Fibroblast of villous mesenchyme (primary cell): ENCODE data around the gene NETO2. TPM values are rescaled to one million over a fixed set of nuclear protein-coding genes. Genes with fewer than 3 reads are reported as not detected.
A peak's percentile ranks its signal among the peaks of the same experiment; 100 is the strongest.
"Not testable (repeated sequence)": the region's sequence is repeated elsewhere in the genome, so short reads cannot be mapped to it uniquely, and the experiment has no call there.

ENCODE experiments used
- DNase-seq: peaks from one replicate; pipeline ENCODE4 v3.0.0-alpha.2; 2010; ENCODE audit warnings: low read depth
- H3K4me3 ChIP-seq: 2 replicates; pipeline ENCODE4 v1.5.1; 2011; ENCODE audit warnings: low read depth, mild to moderate bottlenecking, low read length
- CTCF ChIP-seq: IDR thresholded peaks from 2 replicates; pipeline ENCODE4 v1.5.1; 2012; ENCODE audit warnings: low read depth, mild to moderate bottlenecking, low read length; ENCODE audit not compliant: insufficient read depth
- total RNA-seq: library from RNA; depleted of rRNA; stranded (reverse); fragments of >200 nt; gene quantifications from 2 replicates; pipeline ENCODE4 v1.2.3, GENCODE V29; 2012

NETO2 gene, protein sequence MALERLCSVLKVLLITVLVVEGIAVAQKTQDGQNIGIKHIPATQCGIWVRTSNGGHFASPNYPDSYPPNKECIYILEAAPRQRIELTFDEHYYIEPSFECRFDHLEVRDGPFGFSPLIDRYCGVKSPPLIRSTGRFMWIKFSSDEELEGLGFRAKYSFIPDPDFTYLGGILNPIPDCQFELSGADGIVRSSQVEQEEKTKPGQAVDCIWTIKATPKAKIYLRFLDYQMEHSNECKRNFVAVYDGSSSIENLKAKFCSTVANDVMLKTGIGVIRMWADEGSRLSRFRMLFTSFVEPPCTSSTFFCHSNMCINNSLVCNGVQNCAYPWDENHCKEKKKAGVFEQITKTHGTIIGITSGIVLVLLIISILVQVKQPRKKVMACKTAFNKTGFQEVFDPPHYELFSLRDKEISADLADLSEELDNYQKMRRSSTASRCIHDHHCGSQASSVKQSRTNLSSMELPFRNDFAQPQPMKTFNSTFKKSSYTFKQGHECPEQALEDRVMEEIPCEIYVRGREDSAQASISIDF
- total RNA-seq: 13.9 and 14.7 TPM in 2 replicates

GRCh38 chr16:47143677-47144558, at the start of gene NETO2:
NETO2 (minus strand) TSS chr16:47143945; CDS start chr16:47143612, 333 bp downstream.
- DNase-seq: peak; percentile 58
- H3K4me3 ChIP-seq: peak within 1 kb of the TSS; percentile 63
- TF ChIP-seq CTCF: peak; percentile 68

- no peak for DNase-seq
- no peak overlapping the region for H3K4me3 ChIP-seq
- TF ChIP-seq CTCF: no peak
Observed at GRCh38 chr16:47182318-47182717, 38.6 kb upstream of the NETO2 start.

- not testable (repeated sequence) for H3K4me3 ChIP-seq, DNase-seq
Observed at GRCh38 chr16:47181066-47181465, 37.3 kb upstream of the NETO2 start.

DNA sequence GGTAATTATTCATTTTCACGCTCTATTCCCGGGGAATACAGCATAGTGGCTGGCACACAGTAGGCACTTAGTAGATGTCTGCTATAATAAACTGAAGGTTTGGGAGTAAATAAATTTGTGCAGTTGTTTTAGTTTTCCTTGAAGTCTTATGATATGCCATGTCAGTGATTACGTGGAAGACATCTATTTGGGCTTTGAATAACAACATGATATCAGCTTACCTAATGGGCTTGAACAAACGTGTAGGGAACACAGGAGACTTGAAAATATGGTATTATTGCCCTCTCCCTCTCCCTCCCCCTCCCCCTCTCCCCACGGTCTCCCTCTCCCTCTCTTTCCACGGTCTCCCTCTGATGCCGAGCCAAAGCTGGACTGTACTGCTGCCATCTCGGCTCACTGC, 36.3 kb upstream of the NETO2 start:
- H3K4me3 ChIP-seq: no peak overlapping the region
- TF ChIP-seq CTCF: no peak
- DNase-seq: no peak

DNA sequence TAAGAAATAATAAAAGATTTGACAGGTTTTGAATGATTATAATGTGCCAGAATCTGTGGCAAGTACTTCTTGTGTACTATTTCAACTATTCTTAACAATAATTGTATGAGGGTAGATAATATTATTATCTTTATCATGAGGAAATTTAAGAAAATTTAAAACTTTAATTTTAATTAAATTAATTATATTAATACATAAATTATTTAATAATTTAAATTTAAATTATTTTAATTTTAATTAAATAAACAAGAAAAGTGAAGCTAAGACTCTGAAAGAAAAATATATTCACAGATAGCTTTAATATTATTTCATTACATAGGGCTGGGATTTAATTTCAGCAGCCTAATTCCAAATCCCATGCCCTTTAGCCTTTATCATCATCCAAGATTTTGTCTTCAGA, 31.4 kb upstream of the NETO2 start:
- TF ChIP-seq CTCF: no peak
- DNase-seq: no peak
- no peak overlapping the region for H3K4me3 ChIP-seq

DNA sequence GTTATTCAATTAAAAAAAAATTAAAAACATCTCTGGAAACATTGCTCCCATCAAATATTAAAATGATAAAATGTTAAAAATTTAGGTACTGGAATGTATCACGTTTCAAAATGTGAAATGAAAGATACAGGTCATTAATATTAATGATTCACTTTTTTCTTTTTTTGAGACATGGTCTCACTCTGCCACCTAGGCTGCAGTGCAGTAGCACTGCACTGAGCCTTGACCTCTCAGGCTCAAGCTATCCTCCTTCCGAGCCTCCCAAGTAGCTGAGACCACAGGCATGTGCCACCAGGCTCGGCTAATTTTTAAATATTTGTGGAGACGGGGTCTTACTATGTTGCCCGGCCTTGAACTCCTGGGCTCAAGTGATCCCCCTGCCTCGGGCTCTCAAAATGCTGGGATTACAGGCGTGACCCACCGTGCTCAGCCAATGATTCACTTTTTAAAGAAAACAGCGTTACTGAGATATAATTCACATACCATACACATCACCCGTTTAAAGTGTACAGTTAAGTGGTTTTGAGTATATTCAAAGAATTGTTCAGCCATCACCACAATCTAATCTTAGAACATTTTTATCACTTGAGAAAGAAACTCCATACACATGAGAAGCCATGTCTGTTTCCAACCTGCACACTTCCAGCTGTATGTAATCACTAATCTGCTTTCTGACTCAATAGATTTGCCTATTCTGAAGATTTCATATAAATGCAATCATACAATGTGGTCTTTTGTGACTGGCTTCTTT, 19.1 kb upstream of the NETO2 start:
- TF ChIP-seq CTCF: no peak
- H3K4me3 ChIP-seq: no peak overlapping the region
- peak; percentile 10 for DNase-seq

- no peak for DNase-seq
- H3K4me3 ChIP-seq: no peak overlapping the region
- no peak for TF ChIP-seq CTCF
Observed at GRCh38 chr16:47161464-47161863, 17.7 kb upstream of the NETO2 start.
